Measurements from ENCODE around the gene NEUROD6.

Gene NEUROD6

DNA sequence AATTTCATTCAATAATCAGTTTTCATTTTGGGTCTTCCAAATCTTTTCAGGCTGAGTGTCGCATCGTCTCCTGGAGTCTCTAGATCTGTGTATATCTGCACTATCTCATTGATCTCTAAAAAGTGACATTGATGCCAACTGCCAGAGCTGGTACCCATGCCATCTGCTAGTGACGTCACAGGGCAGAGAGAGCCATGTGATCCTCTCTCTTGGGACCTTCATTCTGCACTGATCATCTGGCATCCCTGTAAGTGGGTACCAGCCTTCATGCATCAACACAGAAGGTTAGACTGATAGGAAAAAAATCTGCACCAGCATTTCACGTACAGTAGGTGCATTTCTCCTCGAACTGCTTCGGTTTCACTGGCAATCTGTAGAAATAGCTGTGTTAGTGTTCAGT, at the start of gene NEUROD6:
TSS of gene NEUROD6 (minus strand) at position 124 of the 400 bp plus-strand sequence. CDS start 1,458 bp downstream, outside the sequence.
- no peak for DNase-seq

DNA sequence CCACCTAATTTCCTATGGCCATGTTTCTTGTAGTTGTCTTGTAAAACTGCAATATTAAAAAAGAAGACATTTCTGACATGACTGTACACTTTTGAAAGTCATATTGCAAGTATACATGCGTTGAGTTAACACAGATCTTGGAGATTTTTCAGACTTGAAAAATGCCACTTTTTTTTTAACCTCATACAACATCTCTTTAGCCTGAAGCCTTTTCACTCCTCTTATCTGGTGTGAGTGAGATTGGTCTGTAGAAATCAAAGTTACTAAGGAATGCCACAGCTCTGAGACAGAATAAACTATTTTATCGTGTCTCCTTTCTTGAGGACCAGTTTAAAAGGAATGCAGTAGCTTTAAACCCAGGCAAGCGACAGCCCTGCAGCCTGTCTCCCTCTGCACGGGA, 43.9 kb upstream of the NEUROD6 start:
- DNase-seq: no peak

DNA sequence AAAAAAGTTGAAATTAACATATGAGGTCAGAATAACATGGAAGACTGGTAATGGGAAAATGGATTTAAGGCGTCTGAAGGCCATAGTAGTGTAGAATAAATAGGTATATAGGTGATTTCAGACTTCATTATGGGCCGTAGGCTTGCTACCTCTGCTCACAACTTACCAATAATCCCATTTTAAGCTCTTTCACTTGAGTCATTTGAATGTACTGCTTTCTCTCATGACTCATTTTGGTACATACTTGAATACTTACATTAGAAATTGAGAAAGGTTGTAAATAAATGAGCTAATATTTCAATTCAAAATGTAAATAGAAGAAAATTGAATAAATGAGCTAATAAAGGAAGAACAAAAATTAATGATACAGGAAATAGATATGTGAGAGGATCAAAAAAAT, 42.2 kb upstream of the NEUROD6 start:
- DNase-seq: no peak

DNA sequence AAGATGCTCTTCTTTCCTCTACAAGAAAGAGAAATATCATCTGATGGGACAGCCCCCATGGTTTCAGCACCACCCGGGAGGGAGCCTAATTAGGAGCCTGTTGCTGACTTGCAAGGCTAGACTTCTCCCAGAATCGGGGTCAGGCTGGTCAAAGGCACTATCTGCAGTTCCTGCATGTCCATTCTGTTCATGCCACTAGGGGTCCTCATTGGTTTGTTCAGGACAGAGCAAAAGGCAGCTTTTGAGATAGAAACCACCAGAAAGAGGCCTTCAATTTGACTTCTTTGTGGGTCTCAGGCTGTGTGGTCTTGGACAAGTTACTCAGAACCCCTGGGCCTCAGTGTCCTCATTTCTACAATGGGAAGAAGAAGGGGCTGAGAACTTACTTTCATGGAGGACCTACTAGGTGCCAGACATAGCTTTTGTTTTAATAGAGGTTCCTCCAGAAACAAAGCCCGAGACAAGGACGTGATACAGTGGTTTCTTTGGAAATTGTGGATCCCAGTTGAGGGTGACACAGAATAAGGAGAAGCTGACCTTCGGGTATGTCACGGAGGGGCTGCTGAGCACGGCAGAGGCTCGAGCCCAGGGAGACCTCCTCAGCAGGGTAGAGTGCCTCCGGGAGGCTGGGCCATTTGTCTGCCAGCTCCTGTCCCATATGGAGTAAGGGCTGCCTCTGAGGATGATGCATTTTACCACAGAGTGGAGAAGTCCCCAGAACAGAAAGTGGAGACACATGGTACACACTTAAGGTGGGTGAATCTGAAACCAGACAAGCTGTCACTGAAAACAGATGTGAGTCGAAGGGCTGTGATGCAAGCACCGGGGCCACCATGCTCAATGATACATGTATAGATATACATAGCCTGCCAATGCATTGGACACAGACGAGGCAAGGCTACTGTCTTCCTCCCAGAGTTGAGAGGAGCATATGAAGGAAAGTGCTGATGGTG, 33.1 kb upstream of the NEUROD6 start:
- DNase-seq: peak; percentile 29 to 62

DNA sequence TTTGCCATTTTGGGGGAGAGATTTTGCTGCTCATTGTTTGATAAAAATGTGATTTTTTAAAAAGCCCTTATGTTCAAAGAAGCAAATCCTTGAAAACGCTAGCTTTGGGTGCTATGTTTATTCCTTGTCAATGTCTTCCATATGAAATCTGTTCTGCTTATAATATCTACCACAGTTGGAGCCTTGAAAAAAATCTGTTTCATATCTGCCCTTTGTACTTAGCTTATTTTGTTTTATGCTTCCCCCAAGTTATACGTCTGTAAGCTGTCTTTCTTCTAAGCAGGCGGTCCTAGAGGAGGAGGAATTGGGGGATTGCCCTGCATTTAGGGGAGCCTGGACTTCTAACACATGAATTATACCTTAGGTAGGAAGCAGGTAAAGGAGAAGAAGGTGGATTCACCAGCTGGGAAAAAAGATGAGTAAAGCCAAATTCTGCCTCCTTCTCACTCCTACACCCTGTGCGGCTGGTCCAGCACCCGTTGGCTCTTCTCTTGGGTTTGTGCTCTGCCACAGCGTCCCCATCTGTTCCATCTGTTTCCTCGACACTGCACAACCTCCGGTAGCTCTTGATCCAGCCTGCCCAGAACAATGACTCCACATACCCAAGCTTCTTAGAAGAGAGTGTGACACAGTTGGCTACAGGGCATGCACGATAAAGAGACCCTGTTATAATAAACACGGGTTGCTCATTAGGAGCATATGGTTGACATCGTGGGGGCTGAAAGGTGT, 31.9 kb upstream of the NEUROD6 start:
- DNase-seq: no peak

DNA sequence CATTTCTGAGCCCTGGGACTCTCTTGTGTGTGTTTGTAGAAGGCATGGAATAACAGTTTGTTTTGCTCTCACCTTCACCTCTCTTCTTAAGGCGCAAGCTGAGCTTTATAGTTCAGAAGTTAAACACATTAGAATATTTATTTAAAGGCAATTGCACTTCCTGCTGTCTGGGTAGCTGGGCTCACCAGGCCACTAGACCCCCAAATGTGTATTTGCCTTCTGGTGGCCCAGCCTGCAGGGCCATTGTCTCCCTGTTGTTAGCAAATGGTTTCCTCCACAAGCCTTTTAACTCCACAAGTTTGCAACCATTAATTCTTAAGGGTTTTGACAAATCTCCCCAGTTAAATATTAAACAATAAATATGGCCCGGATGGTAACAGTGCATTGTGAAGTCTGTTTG, 31.1 kb upstream of the NEUROD6 start:
- DNase-seq: no peak

DNA sequence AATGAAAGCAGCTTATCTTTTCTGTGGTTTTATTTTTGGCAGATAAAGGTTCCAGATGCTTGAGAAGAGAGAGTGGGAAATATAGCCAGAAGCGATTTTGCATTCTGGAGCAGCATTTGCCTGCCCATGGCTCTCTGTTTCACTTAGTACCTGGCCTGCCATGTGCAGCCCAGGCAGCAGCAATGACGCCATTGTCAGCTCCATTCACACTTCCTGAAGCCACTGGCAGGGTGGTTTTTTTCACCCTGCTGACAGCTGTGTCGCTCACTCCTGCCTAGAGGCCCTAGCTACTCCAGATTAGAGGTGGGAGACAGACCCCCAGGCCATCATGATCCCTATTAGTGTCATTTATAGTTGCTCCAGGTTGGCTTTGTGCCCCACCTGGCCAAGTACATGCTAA, 30.1 kb upstream of the NEUROD6 start:
- DNase-seq: no peak

DNA sequence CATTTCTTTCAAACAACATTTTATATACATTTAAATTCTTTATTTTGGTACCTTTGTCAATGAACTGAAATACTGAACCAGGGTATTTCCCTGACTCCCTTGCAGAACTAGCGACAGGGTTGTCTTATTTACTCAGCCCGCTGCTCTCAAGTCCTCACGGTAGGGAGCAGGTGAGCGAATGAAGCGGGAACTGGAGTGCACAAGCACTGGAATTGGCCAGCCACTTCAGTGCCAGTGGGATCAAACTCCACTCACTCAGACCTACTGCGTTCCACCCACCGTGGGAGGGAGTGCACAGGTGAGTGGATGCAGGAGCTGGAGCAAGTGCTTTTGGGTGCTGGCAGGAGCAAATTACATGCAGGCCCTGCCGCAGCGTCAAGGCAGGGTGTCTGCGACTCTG, 28.1 kb upstream of the NEUROD6 start:
- peak; percentile 40 to 41 for DNase-seq

DNA sequence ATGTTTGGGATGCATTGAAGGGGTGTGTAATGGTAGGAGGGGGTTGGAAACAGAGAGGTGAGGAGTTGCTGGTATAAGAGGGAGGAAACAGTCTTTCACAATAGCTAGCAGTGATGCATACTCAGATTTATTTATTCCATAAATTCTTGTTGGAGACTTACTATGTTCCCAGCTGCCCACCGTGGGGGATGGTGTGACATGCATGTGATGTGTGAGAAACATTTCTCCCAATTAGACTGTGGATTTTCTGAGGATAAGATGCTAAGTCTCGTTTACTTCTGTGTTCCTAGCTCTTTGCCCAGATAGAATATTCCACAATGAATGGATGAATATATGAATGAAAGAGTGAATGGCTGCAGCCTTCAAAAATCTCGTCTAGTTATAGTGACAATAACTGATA, 23.0 kb upstream of the NEUROD6 start:
- no peak for DNase-seq

DNA sequence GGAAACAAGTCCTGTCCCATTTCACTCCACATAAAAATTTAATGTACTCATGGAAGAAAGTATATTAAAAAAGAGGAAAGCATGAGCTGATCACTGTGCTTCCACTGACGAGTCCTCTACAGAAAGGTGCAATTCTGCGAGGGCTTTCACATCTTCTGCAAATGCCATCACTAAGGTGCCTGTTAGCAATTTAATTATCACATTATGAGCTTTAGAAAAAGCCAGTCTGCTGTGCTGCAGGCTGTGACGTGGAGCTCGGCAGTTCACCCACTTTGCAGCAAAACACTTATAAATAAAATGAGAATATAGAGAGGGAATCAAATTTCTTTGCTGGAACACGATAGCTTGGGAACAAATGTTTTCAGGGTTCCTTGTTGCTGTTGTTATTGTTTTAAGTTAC, 22.5 kb upstream of the NEUROD6 start:
- DNase-seq: no peak

DNA sequence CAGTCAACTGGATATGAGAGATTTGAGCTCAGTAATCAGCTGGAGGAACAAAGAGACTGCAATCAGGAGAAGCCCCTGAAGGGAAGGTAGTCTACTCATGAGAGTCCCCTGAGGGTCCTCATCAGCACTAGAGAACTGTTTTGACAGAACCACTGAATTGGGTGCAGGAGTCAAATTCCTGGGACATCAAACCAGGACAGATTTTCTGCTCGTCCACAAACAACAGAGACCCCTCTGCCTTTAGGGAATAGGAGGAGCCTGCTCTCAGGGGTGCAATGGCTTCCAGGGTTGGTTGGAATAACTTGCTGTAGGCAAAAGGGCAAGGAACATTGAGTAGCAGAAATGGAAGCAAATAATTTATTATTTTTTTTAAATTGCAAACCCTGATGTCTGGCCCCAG, 21.9 kb upstream of the NEUROD6 start:
- DNase-seq: no peak

DNA sequence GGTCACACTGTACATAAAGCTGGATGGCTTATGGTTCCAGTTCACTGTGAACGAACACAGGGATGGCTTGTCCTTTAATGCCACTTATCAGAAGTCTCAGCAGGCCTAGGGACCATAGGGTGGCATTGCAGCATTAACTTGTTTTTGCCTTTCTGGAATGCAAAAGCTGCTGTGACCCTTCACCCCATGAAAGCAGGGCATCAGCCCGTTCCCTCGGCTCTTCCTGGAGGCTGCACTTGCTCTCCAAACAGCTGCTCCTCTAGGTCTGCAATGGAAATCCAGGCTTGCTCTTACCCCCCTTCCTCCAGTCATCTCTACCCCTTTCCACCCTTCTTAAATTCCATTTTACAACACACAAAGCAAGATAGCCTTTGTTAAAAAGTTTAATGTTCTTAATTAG, 17.9 kb upstream of the NEUROD6 start:
- DNase-seq: no peak

DNA sequence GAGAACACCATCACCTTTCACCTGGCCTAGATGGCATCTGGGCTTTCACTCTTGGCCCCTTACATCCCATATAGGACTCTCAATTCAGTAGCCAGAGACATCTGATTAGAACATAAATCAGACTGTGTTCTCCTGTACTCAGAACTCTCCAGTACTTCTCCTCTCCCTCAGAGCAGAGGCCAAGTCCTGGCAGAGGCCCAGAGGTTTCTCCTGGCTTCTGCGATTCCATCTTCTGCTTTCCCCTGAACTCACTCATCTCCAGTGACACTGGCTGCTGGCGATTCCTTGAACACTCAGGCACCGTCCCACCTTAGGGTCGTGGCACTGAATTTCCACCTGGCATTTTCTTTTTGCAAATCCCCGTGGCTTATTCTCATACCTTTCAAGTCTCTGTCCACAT, 4.9 kb upstream of the NEUROD6 start:
- DNase-seq: no peak

DNA sequence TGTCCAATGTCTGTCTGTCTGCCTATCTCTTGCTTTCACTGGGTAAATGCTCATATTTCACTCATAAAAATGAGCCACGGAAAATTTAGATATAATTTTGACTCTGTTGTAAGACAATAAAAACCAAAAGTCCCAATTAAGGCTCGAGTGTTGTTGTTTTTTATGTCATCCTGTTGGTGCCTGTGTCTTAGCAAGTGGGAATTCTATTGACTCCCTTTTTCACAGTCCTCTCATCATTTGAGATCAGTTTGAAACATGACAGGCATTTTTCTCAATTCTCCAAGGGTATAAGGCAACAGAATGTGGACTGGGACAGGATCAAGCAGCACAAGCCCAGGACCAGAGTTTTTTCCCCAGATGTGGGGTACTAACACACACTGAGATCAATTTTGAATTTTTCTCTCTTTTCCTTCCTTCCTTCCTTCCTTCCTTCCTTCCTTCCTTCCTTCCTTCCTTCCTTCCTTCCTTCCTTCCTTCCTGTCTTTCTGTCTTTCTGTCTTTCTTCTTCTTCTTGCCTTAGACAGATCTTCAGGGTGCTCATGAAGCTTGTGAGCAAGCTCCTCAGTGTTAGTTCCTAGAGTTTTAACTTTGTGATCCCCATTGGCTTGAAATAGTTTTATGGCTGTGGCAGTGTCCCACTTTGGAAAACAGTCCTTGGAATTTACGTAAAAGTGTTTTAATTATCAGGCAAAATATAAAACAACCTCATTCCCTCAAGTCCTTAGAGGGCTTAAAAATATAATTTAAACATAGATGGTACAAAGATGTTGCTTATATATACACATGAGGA, 3.2 kb upstream of the NEUROD6 start:
- DNase-seq: no peak

DNA sequence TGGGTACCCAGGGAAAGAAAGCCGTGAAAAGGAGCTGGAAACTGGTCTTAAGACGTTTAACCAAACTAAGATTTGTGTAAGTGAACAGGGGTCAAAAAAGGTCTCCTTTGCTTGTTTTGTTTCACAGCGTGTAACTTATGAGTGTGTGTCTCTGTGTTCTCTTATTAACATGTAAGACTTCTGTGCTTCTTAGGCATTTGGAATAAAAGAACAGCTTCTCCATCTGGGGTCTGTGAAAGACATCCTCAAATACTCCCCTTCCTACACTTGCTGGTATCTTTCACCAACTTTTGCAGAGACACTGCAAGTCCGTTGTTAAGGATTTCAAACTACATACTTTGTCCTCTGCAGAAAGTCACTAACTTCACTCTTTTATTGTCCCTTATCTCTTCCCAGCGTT, 615 bp upstream of the NEUROD6 start:
- no peak for DNase-seq

DNA sequence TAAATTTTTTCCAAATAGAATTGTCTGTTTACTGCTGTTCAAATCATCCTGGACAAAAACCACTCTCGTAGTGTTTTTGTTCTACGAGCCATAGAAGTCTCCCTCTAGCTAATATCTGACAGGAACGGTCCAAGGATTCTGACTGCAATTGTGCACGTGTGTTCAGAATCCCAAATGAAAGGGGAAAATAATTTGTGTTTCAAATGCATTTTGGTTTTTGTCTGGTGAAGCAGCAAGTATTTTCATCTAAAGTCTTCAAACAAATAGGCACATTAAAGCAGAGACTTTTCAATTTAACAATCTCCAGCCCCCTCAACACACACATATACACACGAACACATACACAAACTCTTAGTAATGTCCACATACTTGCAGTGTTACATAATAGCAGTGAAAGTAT, 475 bp downstream of the NEUROD6 start:
- DNase-seq: no peak

DNA sequence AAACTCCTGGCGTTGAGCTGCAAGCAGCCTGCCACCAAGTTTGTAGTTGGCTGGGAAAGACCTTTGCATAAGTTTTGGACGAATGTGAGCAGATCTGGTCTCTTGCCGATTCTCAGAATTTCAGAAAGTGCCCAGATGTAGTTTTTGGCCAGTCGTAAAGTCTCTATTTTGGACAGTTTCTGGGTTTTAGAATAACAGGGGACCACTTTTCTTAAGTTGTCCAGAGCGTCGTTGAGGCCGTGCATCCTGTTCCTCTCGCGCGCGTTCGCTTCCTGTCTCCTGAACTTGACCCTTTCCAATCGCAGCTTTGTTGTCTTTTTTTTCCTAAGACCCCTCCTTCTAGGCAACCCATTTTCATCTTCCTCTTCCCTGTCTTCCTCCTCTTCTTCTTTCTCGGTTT, 1.8 kb downstream of the NEUROD6 start:
- DNase-seq: no peak

DNA sequence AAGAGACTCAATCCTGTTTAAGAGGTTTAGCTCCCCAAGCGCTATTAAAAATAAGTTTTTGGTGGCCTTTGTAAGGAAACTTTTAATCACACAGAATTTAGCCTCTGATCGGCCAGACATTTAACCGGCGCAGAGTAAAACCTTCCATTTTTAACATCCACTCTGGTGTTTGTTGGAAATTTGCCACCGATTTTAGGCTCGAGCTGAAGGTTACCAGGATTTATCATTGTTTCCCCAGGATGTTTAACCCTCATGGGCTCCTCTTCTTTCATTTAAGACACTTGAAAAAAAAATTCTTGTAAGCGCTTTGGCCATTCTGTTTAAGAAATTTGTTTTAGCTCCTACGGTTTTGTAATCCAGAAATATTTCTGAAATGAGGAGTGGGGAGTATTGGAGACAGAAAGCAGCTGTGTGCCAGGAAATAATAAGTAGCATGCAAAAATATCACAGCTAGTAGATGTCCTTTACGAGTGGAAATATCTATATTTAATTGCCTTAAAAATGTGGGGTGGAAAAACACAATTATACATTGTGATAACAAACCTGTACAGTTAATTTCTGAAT, 3.4 kb downstream of the NEUROD6 start:
- no peak for DNase-seq

DNA sequence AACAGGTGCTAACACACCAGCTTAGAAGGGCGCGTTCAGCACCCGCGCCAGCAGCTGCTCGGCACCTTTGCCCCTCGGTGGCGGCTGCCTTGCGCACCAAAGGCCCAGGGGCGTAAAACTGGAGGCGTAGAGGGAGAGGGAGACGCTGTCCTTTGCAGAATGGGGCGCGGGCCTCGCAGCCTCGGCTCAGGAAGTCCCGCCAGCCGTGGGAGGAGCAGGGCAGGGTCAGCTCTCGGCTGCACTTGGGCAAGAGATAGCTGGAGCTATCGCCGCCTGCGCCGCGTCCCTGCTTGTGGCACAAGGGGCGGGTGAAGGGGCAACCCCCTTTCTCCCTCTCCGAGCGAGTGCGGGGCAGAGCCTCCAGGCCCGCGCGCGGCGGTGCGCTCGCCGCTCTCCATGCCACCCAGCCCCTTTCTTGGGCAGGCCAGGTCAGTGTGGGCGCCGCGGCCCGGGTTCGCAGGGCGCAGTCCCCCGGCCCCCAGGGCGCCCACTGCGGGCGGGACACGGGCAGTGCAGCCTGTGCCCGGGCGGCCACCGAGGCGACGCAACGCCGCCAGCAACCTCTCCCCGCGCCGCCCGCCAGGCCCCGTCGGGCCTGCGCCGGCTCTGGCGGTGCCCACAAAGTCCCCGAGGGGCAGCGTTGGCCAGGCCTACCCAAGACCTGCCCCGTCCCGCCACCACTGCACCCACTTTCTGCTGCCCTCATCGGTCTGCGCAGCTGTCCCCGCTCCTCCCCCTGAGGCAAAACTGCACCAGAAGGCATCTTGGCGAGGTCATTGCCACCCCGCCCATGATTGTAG, 4.1 kb downstream of the NEUROD6 start:
- no peak for DNase-seq

DNA sequence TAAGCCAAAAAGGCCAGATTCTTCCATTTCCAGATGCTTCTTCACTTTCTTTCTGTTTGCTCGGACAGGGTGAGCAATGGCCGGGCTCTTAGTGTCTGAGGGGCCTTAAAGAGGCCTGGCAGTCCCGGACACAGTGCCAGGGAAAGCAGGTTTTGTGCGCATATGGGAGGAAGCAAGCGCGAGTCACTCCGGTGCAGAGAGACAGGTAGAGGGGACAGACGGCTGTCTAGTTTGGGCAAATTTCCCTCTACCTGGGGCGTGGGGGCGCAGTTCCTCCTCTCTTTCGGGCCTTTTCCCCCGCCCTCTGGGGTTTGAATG, 4.7 kb downstream of the NEUROD6 start:
- no peak for DNase-seq

DNA sequence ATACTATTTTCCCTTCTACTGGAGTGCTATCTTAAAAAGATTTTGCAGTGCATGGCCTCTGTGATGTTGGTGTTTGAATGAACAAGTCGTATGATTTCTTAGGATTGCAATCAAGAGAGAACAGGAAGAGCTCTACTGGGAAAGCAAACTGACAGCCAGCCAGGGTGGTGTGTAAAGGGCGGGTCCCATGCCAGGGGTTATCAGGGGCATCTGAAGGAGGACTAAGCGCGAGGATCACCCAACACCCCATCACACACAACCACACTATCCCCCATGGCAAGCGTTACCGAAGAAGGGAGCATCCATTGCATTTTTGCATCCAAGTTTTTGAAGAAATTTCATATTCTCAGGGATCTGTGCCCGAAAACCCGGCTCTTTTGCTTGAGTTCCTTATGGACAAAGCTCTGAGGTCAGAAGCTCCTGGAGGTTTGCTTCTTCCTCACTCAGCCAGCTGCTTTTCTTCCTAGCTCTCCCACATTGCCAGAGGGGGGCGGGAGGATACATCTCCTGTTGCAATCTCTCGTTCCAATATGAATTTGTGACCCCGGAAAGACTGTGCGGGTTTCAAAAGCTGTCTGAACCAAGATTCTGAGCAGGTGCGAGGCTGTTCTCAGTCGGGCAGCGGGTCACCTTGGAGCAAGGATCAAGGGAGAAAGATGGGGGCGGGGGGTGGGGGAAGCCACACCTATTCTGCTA, 5.2 kb downstream of the NEUROD6 start:
- DNase-seq: no peak

DNA sequence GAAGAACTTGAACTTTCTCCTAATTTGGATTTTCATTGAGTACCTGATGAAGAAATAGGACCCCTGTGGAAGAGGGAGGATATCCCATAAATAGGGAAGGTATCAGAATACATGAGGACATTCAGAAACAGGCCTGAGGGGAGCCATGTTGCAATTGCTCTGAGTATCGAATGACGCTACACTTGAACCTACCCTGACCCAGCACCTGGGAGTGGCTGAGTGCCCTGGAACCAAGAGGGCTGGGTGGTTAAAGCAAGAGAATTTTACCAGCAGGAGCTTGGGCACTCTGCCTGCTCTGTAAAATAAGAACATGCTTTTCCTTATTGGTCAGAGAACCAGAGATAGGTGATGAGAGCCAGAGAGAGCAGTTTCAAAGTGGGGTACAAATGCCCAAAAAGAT, 7.2 kb downstream of the NEUROD6 start:
- DNase-seq: no peak

Data from SHP77 (cell line).